ENCODE measurements around the gene CRYBG1. TPM values are rescaled to one million over a fixed set of nuclear protein-coding genes. Genes with fewer than 3 reads are reported as not detected.
A peak's percentile ranks its signal among the peaks of the same experiment; 100 is the strongest.
"Not testable (repeated sequence)": the region's sequence is repeated elsewhere in the genome, so short reads cannot be mapped to it uniquely, and the experiment has no call there.

The CRYBG1 gene
- total RNA-seq, 1 experiment from 2014 or later, result 5.1 TPM

DNA sequence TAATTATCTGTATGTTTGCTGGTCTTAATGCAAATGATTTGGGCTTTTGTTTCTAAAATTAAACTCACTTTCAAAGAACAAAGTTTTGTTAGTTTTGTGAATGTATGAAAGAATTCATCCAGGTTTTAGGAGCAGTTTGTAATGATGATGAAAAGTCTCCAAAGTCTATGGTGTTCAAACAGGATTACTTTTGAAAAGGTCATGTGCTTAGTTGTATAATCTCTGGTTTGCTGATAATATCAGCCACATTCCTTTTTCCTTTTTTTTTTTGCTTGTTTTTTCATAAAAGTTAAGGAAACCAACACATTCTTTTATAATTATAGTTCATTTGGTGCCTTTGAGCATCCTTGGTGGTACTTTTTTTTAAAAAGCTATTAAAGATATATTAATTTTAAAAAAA, 179.9 kb downstream of the CRYBG1 start:
- DNase-seq (ENCODE audit: extremely low read depth, low read depth), result no peak

DNA sequence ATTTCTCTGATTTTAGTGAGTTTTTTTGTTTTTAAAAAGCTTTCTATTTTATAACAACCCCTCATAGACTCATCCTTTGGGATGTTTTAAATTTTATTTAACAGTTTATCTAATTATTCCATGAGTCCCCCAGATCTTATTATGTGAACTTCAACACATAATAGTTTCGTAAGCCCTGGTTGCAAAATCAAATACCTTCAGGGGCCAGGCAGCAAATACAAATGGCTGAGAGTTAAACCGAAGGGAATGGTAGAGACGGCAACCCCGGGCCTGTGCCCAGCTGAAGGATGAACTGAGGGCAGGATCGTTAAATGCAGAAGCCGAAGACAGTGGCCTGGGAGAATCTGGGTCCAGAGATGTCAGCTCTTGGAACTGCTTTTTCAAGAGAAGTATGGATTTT, 180.4 kb downstream of the CRYBG1 start:
- no peak for DNase-seq (ENCODE audit: extremely low read depth, low read depth)

- DNase-seq (ENCODE audit: extremely low read depth, low read depth), result no peak
Observed at GRCh38 chr6:106546261-106546690, 185.8 kb downstream of the CRYBG1 start.

- DNase-seq (ENCODE audit: extremely low read depth, low read depth), result peak; percentile 30
Observed at GRCh38 chr6:106546691-106547414, 186.3 kb downstream of the CRYBG1 start.

- no peak for DNase-seq (ENCODE audit: extremely low read depth, low read depth)
Observed at GRCh38 chr6:106547601-106548453, 187.3 kb downstream of the CRYBG1 start.

DNA sequence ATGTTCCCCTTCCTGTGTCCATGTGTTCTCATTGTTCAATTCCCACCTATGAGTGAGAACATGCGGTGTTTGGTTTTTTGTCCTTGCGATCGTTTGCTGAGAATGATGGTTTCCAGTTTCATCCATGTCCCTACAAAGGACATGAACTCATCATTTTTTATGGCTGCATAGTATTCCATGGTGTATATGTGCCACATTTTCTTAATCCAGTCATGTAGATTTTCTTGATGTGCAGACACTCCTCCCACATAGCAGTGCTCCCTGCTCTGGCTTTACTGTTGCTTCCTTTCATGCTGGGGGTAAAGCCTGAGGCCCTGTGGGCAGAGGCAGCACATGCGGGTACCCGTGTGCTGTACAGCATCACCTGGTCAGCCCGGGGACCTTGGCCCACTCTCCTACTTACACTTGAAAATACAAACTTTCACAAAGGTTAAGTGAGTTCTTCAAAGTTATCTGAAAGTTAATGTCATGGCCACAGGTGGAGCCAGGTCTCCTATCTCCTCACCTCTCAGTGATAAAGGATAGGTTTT, 188.5 kb downstream of the CRYBG1 start:
- not testable (repeated sequence) for DNase-seq (ENCODE audit: extremely low read depth, low read depth)

GRCh38 chr6:106549521-106549920, 189.0 kb downstream of the CRYBG1 start:
- DNase-seq (ENCODE audit: extremely low read depth, low read depth), result no peak

- no peak for DNase-seq (ENCODE audit: extremely low read depth, low read depth)
Observed at GRCh38 chr6:106551155-106551554, 190.6 kb downstream of the CRYBG1 start.

GRCh38 chr6:106553440-106553839, 192.9 kb downstream of the CRYBG1 start:
- DNase-seq (ENCODE audit: extremely low read depth, low read depth), result no peak

DNA sequence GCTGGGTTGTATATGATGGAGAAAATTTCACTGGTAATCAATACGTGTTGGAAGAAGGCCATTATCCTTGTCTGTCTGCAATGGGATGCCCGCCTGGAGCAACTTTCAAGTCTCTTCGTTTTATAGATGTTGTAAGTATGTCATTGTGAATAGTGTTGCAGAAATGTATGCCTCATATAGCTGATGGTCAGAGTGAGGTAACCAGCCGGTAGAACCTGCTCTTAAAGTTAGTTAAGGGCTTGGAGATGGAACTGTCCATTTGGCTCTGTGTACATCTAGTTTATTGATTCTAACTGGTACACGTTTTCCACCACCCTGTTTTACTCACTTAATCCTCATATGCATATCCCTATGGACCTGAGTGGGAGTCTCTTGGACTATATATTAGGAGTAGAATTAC, 195.2 kb downstream of the CRYBG1 start:
- no peak for DNase-seq (ENCODE audit: extremely low read depth, low read depth)

GRCh38 chr6:106556368-106556960, 195.9 kb downstream of the CRYBG1 start:
- DNase-seq (ENCODE audit: extremely low read depth, low read depth), result no peak

- no peak for DNase-seq (ENCODE audit: extremely low read depth, low read depth)
Observed at GRCh38 chr6:106557837-106558236, 197.3 kb downstream of the CRYBG1 start.

DNA sequence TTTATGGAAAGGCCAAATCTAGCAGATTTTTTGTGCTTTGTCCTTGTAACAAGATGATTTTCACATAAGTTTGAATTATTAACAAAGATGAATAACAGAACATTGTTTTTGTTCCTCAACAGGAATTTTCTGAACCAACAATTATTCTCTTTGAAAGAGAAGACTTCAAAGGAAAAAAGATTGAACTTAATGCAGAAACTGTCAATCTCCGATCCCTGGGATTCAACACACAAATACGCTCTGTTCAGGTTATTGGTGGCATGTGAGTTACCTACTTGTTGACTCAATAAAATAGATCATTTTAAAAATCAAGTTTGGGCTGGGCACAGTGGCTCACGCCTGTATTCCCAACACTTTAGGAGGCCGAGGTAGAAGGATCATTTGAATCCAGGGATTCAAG, 197.8 kb downstream of the CRYBG1 start:
- no peak for DNase-seq (ENCODE audit: extremely low read depth, low read depth)

- not testable (repeated sequence) for DNase-seq (ENCODE audit: extremely low read depth, low read depth)
Observed at GRCh38 chr6:106559659-106560058, 199.1 kb downstream of the CRYBG1 start.

- peak; percentile 11 for DNase-seq (ENCODE audit: extremely low read depth, low read depth)
Observed at GRCh38 chr6:106560996-106561685, 200.6 kb downstream of the CRYBG1 start.

DNA sequence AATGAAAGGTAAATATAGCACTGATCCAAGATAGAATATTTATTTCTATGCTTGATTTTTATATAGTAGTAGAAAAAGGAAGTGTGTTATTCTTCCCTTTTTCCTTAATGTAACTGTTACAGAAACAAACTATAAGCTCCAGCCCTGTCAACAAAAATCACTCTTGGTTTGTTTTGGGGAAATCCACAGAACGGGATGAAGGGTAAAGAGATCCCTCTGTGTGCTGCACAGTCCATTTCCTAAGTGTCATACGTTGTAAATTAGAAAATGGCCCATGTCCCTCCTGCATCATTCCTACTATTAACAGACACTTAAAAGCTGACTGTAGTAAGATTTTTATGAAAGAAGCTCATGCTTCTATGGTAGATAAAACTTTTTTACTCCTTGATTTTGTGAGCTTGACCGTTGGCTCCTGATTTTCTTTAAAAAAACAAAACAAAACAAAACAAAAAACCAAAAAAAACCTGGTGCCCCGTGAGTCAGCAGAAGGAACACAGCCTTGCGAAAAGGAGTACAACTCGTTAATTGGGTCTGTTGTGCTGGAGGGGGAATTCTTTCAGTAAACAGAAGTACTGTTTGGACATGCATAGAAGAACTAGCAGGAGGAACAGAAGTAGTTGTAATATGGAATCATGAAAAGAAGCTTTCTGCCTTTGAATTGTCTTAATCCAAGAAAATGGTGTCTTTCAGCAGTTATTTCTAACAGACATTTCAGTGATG, 201.3 kb downstream of the CRYBG1 start:
- no peak for DNase-seq (ENCODE audit: extremely low read depth, low read depth)

GRCh38 chr6:106563614-106564013, 203.1 kb downstream of the CRYBG1 start:
- no peak for DNase-seq (ENCODE audit: extremely low read depth, low read depth)

GRCh38 chr6:106564476-106564875, 204.0 kb downstream of the CRYBG1 start:
- DNase-seq (ENCODE audit: extremely low read depth, low read depth), result no peak

GRCh38 chr6:106568530-106568929, 208.0 kb downstream of the CRYBG1 start:
- DNase-seq (ENCODE audit: extremely low read depth, low read depth), result no peak

- DNase-seq (ENCODE audit: extremely low read depth, low read depth), result no peak
Observed at GRCh38 chr6:106569428-106569827, 208.9 kb downstream of the CRYBG1 start.

Measured in NCI-H460 (cell line).